Stimulated activated CD4-positive, alpha-beta T cell treated with anti-CD3 and anti-CD28 coated beads, Interleukin-1b, Interleukin-23, amount 100 ng/mL, for 24 hours (primary cell): ENCODE data around the gene MAP2K4.
"Not testable (repeated sequence)": the region's sequence is repeated elsewhere in the genome, so short reads cannot be mapped to it uniquely, and the experiment has no call there.

Source experiments
- DNase-seq, 4 experiments: peaks; one replicate each; pipeline ENCODE4 v3.0.0-alpha.2; 2020; ENCODE audit warnings: low read depth in 4 of 4, low spot score in 1 of 4

The MAP2K4 gene

DNA sequence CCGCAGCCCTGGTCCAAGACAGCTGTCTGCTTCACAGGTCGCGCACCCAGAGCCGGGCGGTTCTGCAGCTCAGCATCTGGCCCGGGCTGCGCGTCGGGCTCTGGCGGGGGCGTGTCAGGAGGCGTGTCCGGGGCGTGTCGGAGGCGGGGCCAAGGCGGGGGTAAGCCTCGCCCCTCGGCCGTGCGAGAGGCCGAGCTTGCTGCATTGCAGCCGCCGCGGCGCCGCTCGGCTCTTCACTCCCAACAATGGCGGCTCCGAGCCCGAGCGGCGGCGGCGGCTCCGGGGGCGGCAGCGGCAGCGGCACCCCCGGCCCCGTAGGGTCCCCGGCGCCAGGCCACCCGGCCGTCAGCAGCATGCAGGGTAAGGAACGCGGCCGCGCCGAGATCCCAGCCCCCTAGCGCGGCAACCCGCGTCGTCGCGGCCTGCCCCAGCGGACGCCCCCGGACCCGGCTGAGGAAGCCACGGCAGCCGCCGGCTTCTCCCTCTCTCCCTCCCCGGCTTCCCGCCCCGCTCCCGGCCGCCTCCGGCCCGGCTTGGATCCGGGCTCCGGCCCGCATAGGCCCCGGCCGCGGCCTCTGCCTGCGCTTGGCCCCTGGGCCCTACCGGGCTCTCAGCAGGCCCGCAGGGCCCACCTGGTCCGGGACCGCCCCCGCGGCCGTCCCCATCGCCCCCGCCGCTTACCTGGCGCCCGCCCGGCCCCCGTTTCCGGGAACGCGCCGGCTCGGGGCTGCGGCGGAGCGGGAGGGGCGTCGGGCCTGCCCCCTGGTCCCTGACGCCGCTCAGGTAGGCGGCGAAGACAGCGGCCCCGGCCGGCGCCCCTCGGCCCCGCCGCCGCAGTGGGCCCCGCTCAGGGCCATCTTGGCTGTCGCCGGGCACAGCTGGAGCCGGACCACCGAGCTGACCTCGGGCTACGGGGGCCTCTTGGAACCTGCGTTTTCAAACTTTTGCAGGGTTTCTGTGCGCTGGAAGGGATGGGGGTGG is at the start of gene MAP2K4:
MAP2K4 (plus strand) TSS at position 236 of the 981 bp plus-strand sequence; CDS start at position 246, 10 bp downstream.
- peak; percentile 88 to 99 (median 90) for DNase-seq

DNA sequence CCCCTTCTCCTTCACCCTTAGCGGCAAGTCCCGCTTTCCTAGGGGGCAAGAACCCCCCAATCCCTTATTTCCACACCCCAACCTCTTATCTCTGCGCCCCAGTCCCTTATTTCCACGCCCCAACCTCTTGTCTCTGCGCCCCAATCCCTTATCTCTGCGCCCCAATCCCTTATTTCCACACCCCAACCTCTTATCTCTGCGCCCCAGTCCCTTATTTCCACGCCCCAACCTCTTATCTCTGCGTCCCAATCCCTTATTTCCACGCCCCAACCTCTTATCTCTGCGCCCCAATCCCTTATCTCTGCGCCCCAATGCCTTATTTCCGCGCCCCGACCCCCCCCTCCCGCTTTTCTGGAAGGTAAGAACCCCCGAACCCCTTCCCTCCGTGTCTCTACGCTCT is 47.9 kb upstream of the MAP2K4 start:
- DNase-seq, result not testable (repeated sequence)

DNA sequence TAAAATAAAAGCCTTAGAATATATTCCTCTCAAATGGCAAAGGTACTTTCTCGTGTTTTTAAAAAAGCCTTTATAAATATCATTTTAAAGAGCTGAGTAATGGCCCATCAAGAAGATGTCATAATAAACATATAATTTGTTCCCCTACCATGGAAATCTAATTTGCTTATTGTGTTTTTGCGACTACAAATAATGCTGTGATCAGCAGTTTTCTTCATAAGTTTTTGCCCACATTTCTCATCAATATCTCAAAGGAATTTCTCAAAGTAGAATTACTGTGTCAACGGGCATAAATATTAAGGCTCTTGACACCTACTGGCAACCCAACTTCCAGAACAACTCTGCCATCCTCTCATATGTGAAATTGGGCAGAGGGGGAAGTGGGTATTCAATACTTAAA is 40.9 kb upstream of the MAP2K4 start:
- DNase-seq, result no peak

DNA sequence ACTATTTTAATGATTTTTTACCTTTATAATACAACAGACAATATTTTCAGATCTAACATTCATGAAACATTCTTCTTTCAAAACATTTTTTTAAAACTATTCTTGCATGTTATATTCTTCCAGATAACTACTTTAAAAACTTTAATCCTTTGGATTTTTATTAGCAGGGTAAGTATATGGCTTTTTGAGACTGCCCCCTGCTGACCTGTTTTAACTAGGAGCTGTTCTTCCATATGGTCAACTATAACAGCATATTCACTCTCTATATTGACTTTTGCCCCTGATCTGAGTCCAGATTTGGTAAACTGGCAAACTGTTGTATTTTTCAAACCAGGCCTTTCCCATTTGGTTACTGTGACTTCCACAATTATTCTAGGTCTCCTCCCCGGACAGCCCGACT is 39.9 kb upstream of the MAP2K4 start:
- DNase-seq, result no peak

DNA sequence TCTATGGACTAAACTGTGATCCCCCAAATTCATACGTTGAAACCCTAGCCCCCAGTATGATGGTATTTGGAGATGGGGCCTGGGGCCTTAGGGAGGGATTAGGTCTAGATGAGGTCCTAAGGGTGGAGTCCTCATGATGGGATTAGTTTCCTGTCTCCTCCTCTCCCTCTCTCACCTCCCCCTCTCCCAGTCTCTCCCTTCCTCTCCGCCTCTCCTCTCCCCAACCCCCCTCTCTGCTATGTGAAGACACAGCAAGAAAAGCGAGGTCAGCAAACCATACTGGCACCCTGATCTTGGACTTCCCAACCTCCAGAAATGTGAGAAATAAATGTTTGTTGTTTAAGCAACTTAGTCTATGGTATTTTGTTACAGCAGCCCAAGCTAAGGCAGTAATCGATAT is 38.8 kb upstream of the MAP2K4 start:
- DNase-seq, result no peak

DNA sequence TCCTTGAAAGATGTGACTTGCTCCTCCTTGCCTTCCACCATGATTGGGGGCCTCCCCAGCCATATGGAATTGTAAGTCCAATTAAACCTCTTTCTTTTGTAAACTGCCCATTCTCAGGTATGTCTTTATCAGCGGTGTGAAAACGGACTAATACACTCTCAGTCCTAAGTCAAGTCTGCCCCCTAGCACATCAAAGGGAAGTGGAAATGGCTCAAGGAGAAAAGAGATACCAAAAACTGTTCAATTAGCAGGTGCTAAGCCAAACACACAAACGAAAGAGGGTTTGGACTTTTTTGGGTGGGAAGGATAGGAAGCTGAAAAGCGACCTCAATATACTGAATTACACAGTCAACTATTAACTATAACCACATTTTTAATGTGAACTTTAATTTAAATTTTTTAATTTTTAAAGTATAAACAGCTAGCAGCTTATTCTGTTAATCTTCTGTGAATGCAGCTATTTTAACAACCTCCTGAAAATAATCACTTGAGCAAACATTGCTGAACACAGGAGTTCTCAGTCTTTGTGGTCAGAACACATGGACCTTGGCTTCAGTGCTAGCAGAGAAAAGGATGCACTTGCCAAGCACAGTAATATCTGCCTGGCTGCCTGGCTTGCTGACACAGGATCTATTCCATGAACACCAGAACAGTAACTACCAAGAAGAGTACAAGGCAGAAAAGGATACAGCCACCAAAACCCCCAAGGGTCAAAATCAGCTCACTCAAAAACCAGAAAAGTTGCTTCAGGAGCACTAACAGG is 34.3 kb upstream of the MAP2K4 start:
- DNase-seq, result no peak

DNA sequence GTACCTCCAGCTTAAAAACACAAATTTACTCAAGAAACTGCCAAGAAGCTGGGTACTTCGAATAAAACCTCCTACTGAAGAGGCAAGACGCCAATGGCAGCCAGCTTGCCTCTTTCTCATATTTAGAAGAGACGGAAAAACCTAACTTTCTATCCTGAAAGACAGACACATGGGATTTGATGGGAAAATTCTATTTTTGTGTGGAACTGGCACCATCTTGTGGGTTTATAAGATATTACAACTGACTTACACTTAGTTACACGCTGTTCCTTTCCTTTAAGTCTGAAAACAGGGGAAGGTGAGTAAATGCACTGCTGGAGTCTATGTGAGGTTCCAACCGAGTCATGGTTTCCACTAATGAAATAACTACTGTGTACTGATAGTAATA is 33.7 kb upstream of the MAP2K4 start:
- no peak for DNase-seq

DNA sequence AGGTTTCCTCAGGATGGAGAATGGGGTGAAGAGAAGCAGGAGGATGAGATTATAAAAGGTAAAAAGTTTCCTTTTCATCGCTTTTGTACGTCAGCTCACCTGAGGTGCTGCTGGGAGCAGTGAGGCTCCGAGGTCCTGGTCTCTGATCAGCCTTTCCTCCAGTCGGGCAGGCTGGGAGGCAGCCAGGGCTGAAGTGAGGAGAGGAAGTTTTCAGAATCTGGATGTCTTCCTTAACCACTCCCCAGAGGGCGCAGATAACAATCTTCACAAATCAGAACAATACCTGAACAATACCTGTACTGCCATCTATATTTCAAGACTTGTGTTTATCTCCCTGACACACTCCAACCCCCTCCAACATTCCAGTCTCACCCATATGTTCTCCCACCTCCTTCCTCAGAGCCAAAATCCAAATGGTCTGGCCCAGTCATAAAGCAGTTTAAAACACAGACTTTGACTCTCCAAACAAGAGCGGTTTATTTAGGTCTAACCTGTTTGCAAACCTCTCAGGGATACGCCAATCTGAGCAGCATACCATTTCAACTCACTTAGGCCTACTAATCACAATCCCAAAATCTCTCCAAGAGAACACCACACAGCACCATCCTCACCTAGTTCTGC is 30.2 kb upstream of the MAP2K4 start:
- DNase-seq, result no peak

DNA sequence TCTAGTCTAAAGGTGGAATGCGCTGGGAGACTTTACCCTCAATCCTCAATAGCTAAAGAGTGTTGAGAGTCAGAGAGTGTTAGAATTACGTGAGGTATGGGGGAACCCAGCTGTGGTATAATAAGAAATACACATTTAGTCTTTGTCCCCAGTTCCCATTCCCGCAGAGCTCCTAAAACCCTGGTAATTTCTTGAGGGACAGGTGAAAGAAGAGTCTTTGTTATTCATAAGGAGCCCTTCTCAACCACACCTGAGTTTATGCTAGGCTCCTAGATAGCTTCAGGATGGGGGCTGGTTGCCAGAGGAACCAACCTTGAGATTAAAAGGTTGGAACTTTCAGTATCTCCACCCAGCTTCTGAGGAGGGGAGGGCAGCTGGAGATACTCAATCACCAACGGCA is 29.2 kb upstream of the MAP2K4 start:
- no peak for DNase-seq

DNA sequence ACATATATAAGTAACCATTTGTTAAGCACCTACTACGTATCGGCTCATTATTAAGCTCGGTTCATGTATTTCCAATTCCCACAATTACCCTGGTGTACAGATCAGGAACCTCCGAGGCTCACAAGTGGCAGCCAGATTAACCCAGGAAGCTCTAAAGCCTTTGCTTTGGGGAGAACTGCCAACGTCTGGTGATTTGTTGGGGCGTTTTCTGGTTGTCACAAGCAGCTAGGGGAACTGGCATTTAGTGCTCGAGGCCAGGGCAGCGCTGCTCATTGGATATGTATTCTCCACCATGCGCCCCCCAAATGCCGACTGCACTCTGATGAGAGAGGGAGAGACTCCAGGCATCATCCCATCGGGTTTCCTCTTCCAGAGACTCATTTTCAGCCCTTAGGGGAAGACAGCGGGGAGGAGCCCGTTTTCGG is 23.9 kb upstream of the MAP2K4 start:
- DNase-seq, result no peak

DNA sequence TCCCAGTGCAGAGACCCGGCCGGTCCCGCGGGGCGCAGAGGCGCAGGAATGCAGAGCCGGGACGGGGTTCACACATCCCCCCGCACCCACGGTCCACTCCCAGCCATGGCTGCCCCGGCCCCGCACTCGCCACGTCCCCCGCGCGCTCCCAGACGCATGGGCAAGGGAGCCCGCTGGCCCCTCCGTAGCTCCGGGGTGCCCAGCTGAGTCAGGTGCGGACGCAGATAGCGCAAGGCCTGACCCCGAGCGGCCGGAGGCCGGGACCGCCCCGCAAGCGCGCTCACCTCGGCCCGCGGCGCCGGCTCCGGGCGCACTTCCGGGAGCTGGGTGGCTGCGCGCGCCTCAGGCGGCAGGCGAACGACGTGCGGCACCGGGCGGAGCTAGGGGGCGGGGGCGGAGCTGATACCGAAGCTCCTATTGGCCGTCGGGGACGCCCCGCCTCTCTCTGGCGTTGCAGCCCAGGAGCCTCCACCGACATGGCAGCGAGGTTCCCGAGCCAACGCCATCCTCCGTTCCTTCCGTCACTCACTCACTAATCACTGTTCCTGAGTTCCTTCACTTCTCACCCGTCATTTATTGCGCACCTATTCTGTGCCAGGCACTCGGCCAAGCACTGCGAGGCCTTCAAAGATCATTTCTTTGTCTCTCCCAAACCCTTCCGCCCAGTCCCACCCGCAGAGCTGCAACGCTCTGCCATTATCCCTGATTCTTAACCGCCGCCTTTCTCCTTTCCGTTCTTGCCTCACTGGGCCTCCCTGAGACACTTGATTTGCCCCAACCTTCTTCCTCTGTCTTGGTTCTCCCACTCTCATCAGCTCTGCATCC is 23.3 kb upstream of the MAP2K4 start, which contains the start of gene ZNF18:
ZNF18 (minus strand) TSS at position 329 of the 825 bp plus-strand sequence. CDS start 4,646 bp downstream, outside the sequence.
- DNase-seq, result peak; percentile 77 to 95 (median 90)

DNA sequence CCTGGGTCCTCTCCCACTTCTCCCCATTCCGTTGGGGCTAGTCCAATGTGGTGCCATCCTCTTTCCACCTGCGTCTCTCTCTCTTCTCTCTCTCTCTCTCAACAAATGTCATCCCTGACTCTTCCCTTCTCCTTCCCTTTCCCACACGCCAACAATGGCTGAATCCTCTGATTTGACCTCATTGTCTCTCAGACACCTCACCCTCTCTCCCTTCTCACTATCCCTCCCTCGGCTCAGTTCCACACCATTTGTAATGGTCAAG is 22.8 kb upstream of the MAP2K4 start:
- DNase-seq, result no peak

DNA sequence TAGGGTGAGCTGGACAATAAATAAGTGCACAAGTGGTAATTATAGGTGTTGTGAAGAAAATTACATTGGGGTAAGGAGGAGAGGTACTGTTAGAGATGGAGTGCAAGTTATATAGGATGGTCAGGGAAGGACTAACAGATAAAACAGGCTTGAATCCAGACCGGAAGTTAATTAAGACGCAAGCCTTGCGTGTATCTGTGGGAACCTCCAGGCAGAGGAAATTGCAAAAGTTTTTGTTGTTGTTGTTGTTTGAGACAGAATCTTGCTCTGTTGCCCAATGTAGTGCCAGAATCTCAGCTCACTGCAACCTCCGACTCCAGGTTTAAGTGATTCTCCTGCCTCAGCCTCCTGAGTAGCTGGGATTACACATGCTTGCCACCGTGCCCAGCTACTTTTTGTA is 21.0 kb upstream of the MAP2K4 start:
- DNase-seq, result no peak

DNA sequence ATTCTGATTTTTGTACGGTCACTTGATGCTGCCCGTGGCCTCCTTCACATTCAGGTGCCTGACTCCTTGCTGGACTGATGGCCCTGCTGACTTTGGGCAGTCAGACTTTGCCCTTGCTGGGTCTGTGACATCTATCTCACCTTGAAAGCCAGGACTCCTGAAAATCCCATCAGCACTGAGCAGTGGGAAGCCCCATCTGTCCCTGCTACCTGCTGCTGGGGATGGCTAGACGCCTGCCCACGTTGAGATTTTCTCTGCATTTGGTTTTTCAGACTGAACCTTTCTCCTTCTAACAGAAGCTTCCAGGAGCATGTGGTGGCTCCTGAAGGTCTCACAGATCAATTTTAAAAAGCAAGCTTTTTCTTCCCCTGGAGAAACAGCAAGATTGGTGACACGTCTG is 13.2 kb upstream of the MAP2K4 start:
- DNase-seq, result no peak

DNA sequence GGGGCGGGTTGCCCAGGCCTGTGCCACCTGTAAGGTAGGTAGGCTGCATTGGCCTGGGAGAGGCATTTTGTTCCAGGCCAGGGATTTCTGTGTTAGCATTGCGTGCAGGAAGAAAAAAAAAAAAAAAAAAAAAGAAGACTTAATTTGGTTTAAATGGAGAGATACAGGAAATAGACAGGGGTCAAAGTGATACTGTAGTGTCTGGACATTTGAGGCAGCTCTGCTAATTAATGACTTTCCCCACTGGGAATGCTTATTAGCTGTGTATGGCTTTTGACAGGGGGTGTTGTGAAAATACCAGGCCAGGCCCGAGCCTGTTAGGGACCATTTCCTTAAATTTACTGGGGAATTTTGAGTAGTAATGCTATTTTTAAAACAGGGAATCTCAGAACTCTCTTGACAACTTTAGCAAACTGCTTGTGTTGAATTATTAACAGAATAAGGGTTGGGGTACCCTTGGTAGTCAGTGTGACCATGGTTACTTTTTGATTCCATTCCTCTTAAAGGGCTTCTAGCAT is 1.0 kb downstream of the MAP2K4 start:
- no peak for DNase-seq

DNA sequence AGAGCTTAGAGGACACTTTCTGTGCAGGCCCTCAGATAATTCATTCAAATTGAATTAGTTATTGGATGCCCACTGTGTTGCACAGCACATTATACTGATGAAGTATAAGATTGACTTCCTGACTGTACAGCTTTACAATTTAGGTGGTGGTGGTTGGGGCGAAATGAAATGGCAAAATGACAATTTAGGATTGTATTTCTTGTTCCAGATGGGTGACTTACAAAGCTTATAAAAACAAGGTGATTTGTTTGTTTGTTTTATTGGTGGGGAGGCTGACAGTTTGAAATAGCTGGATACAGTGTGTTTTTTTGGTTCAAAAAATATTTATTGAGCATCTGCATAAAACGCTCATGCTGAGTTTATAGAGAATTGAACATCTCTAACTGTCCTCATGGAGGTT is 1.6 kb downstream of the MAP2K4 start:
- DNase-seq, result no peak

DNA sequence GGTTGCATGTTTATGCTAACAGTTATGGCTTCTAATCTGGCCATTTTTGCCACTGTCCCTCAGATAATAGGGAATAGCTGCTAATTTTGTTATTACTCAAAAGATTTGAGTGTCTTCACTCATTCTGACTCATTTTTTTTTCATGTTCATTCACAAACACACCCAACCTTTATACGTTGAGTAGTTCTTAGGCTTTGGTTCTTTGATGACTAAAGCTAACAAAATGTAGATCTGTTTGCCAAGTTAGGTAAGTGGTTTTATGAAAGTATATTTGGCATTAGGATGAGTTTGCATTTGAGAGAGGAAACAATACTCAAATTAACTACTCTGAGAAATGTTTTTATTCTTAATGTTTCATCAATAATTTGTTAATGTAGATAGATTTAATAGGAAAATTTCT is 3.6 kb downstream of the MAP2K4 start:
- DNase-seq, result no peak

DNA sequence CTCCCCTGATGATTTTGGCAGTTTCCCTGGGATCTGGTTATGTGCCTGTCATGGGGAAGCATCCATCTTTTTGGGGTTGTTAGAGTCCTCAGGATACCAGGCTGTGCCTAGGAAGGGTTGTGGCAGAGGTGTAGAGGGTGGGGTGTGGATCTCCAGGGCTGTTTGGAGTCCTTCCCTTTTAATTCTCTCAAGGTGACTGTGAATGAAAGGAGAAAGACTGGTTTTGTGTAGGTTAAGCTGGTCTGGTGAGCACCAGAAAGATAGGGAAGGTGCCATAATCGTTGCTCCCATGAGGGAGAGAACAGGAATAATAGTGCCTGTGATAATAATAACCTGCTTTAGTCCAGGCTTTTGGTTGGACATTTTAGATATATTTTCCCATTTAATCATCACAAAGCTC is 7.0 kb downstream of the MAP2K4 start:
- DNase-seq, result no peak

DNA sequence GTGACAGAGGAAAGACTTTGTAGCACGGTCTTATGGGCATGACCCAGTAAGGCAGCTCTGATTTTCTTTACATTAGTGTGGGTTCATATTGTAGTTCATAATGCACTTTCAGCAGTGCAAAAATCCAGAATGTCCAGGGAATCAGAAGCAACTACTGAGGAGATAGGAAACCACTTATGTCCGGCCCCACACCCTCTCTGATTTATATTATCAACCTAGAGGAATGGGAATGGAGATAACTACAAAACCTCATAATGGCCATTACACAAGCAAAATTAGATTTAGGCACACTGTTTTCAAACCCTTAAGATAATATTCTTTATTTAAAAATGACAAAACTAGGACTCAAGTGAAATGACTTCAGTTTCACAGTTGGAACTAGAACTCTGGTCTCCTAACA is 7.9 kb downstream of the MAP2K4 start:
- DNase-seq, result no peak

DNA sequence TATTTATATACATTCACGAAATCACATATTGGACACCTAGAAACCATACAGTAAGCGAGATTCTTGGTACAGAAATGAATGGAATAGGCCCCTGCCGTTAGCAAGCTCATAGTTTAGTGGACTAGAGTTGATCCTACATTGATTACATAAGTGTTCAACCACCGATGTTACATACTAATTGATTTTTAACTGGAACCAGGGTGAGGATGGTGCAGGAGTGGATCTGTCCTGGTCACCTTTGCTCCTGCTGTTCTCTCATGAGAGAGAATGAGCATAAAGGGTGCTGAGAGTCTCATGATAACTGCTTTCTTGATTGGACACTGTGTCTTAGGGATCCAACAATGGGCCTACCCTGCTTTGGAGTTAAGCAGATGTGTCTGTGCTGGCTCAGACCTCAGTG is 13.9 kb downstream of the MAP2K4 start:
- no peak for DNase-seq

DNA sequence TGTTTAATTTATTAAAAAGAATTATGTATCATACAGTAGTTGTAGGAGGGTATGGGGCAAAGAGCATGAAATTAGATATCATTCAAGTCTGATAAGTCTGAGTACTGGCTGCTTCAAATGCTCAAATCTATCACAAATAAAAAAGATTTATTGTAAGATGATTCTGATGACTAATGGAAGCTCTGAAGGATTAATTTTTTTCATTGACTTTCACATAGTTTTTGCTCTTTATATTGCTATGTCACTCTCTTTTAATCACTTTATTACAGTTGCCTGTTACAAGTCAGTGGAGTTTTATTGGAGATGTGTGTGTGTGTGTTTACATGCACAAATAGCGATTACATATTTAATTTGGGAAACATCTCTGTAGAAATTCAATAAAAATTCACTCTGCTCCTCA is 15.0 kb downstream of the MAP2K4 start:
- DNase-seq, result no peak
